Right atrium auricular region (tissue), 2 donors: ENCODE results near the gene TBC1D16. TPM values are rescaled to one million over a fixed set of nuclear protein-coding genes. Genes with fewer than 3 reads are reported as not detected.

Experiments
- DNase-seq: peaks from one replicate; pipeline ENCODE4 v3.0.0-alpha.2; 2019; ENCODE audit warnings: low spot score
- H3K27ac ChIP-seq, 2 donors: fragments of 200-600 bp; sonication (generic); 1 replicate in 1 of 2; 2 replicates in 1 of 2; pipeline ENCODE4 v1.5.1; 2016 to 2019
- H3K27me3 ChIP-seq, 2 donors: fragments of 200-600 bp; sonication (generic); one replicate each; pipeline versions ENCODE4 v1.5.1 to v1.6.0; 2017 to 2019
- H3K36me3 ChIP-seq: fragments of 200-600 bp; sonication (generic); one replicate; pipeline ENCODE4 v1.5.1; 2016
- H3K4me1 ChIP-seq, 2 donors: fragments of 200-600 bp; sonication (generic); one replicate each; pipeline versions ENCODE4 v1.5.1 to v1.6.0; 2017 to 2019
- H3K4me3 ChIP-seq, 2 donors: fragments of 200-600 bp; sonication (generic); 1 replicate in 1 of 2; 2 replicates in 1 of 2; pipeline ENCODE4 v1.5.1; 2017 to 2019; ENCODE audit warnings: mild to moderate bottlenecking in 1 of 2, moderate library complexity in 1 of 2
- H3K9me3 ChIP-seq, 2 donors: fragments of 200-600 bp; sonication (generic); one replicate each; pipeline ENCODE4 v1.5.1; 2019
- total RNA-seq, 2 donors: library from RNA; depleted of rRNA; stranded (reverse); fragments of >200 nt; gene quantifications; one replicate each; pipeline ENCODE4 v1.1.0, GENCODE V29; 2016
- TF ChIP-seq, protein P1 (sequence below), 2 donors: fragments of 200-600 bp; sonication (generic); IDR thresholded peaks; one replicate each; pipeline ENCODE4 v1.5.1; 2019; ENCODE audit warnings: antibody characterized with exemption in 2 of 2

Gene TBC1D16
- total RNA-seq, 2 donors from 2014 or later = 9.8 to 19.4 TPM

DNA sequence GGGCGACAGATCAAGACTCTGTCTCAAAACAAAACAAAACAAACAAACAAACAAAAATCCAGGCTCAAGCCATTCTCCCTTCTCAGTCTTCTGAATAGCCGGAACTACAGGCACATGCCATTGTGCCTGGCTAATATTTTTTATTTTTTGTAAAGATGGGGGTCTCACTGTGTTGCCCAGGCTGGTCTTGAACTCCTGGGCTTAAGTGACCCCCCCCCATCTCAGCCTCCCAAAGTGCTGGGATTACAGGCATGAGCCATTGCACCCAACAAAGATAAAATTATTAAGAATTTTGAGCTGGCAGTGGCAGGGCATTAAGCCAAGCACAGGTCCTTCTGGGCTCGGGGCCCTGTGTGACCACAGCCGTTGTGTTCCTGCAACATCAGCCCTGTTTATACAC is 126.6 kb downstream of the TBC1D16 start:
- Histone ChIP-seq H3K4me3 (no peak overlapping the region), H3K36me3 (no peaks in the 10 kb centered on the region), H3K9me3 (no peaks in the 10 kb centered on the region), H3K27ac (no peak overlapping the region), H3K4me1 (no peaks in the 10 kb centered on the region), H3K27me3 (no peaks in the 10 kb centered on the region)
- TF ChIP-seq, protein P1, sequence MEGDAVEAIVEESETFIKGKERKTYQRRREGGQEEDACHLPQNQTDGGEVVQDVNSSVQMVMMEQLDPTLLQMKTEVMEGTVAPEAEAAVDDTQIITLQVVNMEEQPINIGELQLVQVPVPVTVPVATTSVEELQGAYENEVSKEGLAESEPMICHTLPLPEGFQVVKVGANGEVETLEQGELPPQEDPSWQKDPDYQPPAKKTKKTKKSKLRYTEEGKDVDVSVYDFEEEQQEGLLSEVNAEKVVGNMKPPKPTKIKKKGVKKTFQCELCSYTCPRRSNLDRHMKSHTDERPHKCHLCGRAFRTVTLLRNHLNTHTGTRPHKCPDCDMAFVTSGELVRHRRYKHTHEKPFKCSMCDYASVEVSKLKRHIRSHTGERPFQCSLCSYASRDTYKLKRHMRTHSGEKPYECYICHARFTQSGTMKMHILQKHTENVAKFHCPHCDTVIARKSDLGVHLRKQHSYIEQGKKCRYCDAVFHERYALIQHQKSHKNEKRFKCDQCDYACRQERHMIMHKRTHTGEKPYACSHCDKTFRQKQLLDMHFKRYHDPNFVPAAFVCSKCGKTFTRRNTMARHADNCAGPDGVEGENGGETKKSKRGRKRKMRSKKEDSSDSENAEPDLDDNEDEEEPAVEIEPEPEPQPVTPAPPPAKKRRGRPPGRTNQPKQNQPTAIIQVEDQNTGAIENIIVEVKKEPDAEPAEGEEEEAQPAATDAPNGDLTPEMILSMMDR (IDR thresholded peaks at IDR 0.05) = no peak
- no peak for DNase-seq

DNA sequence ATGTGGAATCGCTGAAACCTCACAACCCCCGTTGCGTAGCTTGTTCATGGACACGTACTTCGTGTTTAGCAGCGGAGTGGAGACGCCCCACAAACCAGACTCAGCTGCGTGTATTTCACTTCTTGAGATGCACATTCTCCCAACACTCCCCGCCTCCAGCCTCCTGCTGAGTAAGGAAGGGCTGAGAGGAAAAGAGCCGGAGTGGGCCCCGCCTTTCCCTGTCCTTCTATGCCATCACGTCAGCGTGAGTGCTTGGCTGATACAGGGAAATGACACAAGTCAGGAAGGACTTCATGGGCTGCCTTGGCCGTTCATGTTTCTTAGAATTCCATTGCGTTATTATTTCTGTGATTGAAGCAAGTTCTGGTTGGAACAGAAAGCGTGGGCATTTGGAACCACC is 127.8 kb downstream of the TBC1D16 start:
- TF ChIP-seq, protein P1 (IDR thresholded peaks at IDR 0.05) = no peak
- H3K27ac ChIP-seq = no peak overlapping the region
- H3K4me3 ChIP-seq = no peak overlapping the region
- no peak for DNase-seq
- H3K27me3 ChIP-seq = no peaks in the 10 kb centered on the region
- H3K36me3 ChIP-seq = no peaks in the 10 kb centered on the region
- H3K4me1 ChIP-seq = no peaks in the 10 kb centered on the region
- no peaks in the 10 kb centered on the region for H3K9me3 ChIP-seq

DNA sequence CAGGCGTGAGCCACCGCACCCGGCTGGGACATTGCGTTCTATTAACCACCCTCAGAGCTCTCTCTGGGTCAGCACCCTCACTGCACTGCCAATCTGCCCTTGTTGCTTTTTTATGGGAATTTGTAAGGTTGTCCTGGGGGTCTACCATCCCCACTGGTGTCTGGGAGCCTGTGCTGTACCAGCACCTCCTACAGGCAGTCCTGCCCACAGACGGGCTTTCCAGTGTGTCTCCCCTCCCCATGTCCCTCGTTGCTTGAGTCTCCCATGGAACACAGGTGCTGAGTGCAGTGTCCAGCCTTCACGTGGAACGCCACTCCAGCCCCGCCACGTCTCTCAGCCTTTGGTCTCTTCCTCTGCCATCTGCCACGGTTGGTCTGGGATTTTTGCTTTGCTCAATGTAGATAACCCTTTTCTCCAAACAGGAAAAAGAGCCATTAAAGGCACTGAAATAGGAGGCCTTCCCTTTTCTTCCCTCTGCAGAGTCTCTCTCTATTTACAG is 128.4 kb downstream of the TBC1D16 start:
- Histone ChIP-seq H3K4me1 (no peaks in the 10 kb centered on the region), H3K4me3 (no peak overlapping the region), H3K36me3 (no peaks in the 10 kb centered on the region), H3K9me3 (no peaks in the 10 kb centered on the region), H3K27me3 (no peaks in the 10 kb centered on the region), H3K27ac (no peak overlapping the region)
- DNase-seq = no peak
- TF ChIP-seq, protein P1 (IDR thresholded peaks at IDR 0.05) = no peak

DNA sequence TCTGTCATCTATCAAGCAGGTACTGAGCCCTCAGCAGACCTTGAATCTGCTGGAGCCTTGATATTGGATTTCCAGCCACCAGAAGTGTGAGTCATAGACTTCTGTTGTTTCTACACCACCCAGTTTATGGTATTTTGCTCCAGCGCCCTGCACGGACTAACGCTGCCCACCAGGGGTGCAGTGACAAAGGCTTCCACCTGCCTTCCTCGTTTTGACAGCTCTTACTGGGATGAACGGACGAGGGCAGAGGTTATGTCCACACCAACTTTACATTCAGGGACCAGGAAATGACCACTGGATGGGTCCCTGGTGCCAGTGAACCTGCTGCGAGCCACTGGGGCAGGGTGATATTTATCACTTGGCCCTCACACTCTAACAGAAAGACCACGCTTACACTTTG is 129.8 kb downstream of the TBC1D16 start:
- TF ChIP-seq, protein P1 (IDR thresholded peaks at IDR 0.05) = no peak
- no peak overlapping the region for H3K4me3 ChIP-seq
- H3K27ac ChIP-seq = no peak overlapping the region
- DNase-seq = no peak
- no peaks in the 10 kb centered on the region for H3K27me3 ChIP-seq
- no peaks in the 10 kb centered on the region for H3K4me1 ChIP-seq
- H3K9me3 ChIP-seq = no peaks in the 10 kb centered on the region
- no peaks in the 10 kb centered on the region for H3K36me3 ChIP-seq

DNA sequence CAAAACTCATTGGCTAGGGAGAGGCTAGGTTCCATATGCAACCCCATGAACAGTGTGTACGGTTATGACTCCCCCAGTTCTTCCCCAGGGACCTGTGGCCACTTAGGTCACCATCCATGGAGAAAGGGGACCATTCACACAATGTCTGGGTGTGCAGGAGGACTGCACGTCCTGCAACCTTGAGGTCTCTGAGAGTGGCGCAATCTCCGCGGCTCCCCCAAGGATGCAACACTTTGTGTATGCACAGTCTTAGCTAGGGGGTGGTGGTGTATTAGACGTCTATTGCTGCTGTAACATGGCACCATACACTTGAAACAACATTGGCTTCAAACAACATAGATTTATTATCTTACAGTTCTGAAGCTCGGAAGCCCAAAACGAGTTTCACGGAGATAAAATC is 130.8 kb downstream of the TBC1D16 start:
- no peak for DNase-seq
- TF ChIP-seq, protein P1 (IDR thresholded peaks at IDR 0.05) = no peak
- Histone ChIP-seq H3K27me3 (no peaks in the 10 kb centered on the region), H3K9me3 (peaks cover 0 to 5% of the 10 kb centered on the region in 2 donors), H3K27ac (no peak overlapping the region), H3K4me1 (no peaks in the 10 kb centered on the region), H3K4me3 (no peak overlapping the region), H3K36me3 (no peaks in the 10 kb centered on the region)

DNA sequence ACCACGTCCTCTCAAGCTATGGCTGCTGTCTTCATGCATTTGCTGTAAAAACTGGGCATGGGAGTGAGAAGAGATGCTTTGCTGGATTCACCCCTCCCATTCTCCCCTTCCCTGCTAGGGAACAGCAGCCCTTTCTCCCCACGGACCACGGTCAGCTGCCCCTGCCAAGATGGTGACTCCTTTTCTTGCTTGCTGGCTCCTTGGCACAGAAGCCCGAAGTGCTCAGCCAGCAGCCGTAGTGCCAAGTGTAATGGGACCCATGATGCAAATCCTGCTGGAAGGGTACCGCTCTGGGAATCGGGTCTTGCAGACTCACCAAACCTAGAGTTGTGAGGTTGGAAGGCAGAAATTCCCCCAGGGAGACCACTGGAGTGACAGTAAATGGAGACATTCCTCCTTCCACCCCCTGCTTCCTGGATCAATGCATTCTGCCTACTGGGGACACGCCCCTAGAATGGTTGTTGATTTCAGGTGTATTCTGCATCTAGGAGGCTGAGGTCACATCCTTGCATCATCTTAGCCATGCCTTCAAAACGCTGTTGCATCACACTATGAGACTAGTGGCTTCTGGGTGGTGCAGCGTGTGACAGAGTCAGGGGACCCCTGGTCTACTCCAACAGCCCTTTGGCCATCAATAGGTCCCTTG is 133.4 kb downstream of the TBC1D16 start:
- no peaks in the 10 kb centered on the region for H3K4me1 ChIP-seq
- H3K27me3 ChIP-seq = no peaks in the 10 kb centered on the region
- no peak for DNase-seq
- no peaks in the 10 kb centered on the region for H3K36me3 ChIP-seq
- no peak overlapping the region for H3K4me3 ChIP-seq
- TF ChIP-seq, protein P1 (IDR thresholded peaks at IDR 0.05) = no peak
- peaks cover 0 to 13% of the 10 kb centered on the region in 2 donors for H3K9me3 ChIP-seq
- no peak overlapping the region for H3K27ac ChIP-seq
